Left lung (tissue), 10 donors: ENCODE data around the gene JMJD1C. TPM values are rescaled to one million over a fixed set of nuclear protein-coding genes. Genes with fewer than 3 reads are reported as not detected.

ENCODE experiments used
- ATAC-seq: fragments of 200-7000 bp; cut with Tn5 transposase; one replicate; pipeline ENCODE4 v1.9.1; 2020; ENCODE audit warnings: moderate library complexity
- DNase-seq, 4 donors: peaks; one replicate each; pipeline ENCODE4 v3.0.0-alpha.2; 2013 to 2020
- H3K27ac ChIP-seq, 2 donors: fragments of 200-600 bp; sonication (generic) in 1 of 2; one replicate each; pipeline versions ENCODE4 v1.5.0 to v1.8.0; 2020 to 2021
- H3K27me3 ChIP-seq, 2 donors: fragments of 200-600 bp; sonication (generic) in 1 of 2; one replicate each; pipeline versions ENCODE4 v1.5.0 to v1.8.0; 2020 to 2021
- H3K36me3 ChIP-seq, 2 donors: fragments of 200-600 bp; sonication (generic) in 1 of 2; one replicate each; pipeline versions ENCODE4 v1.5.0 to v1.8.0; 2020 to 2021
- H3K4me1 ChIP-seq, 2 donors: fragments of 200-600 bp; one replicate each; pipeline ENCODE4 v1.8.0; 2021
- H3K4me3 ChIP-seq, 2 donors: fragments of 200-600 bp; sonication (generic) in 1 of 2; one replicate each; pipeline versions ENCODE4 v1.5.0 to v1.8.0; 2020 to 2021; ENCODE audit warnings: mild to moderate bottlenecking in 1 of 2
- H3K9me3 ChIP-seq, 2 donors: fragments of 200-600 bp; sonication (generic) in 1 of 2; one replicate each; pipeline versions ENCODE4 v1.5.0 to v1.8.0; 2020 to 2021
- CTCF ChIP-seq, 2 donors: fragments of 200-600 bp; sonication (generic) in 1 of 2; IDR thresholded peaks; one replicate each; pipeline versions ENCODE4 v1.5.0 to v1.8.0; 2021; ENCODE audit warnings: antibody characterized with exemption in 2 of 2
- intact Hi-C, 2 donors: fragments of 100-400 bp; cut with DNase I; formaldehyde crosslinking; loops; one replicate each; pipeline versions ENCODE4 v1.11.2 to v1.14.2; 2022
- polyA plus RNA-seq, 6 donors: library from polyadenylated mRNA; unstranded; fragments of 120-200 nt; gene quantifications; one replicate each; pipeline ENCODE4 v1.2.1, GENCODE V29; 2013; ENCODE audit not compliant: insufficient read length in 6 of 6
- total RNA-seq, 2 donors: library from RNA; stranded (reverse); fragmentation: NEBNext Ultra II Directional; extraction: Animal tissue kit (Norgen Biotek cat#: 25700); gene quantifications; one replicate each; pipeline ENCODE4 v1.2.1, GENCODE V29; 2021
- donor health status: DM: no; HTN: yes; CAD: no.
- donor health status: DM: no; HTN: no; CAD: no.

JMJD1C gene
- total and polyA plus RNA-seq, 8 donors = 68.0 to 130 (median 98.6) TPM

DNA sequence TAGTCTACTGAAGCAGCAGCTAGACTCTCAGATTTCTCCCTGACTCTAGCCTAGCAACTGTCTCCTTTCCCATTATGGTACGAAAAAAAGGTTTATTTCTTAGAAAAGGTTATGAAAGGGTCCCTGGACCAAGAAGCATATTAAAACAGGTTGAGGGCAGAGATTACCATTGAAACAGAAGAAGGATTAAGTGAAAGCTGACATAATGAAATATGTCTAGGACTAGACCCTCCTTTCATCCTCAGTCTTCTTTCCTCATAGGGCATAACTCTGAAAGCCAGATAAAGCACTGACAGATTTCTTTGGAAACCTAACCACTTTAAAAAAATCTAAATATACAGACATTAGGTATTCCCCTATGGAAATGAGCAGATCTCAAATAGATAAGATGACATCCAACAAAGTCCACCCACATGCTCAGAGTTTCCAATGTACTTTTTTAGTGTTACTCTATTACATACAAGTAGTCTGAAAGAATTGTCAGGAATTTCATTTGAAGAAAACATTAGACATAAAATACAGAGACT lies 58.6 kb downstream of the JMJD1C start:
- no peaks in the 10 kb centered on the region for H3K36me3 ChIP-seq
- TF ChIP-seq CTCF (IDR thresholded peaks at IDR 0.05) = no peak
- no peaks in the 10 kb centered on the region for H3K9me3 ChIP-seq
- intact Hi-C loops = no loop called here
- ATAC-seq (no peak), DNase-seq (no peak)
- no peaks in the 10 kb centered on the region for H3K27me3 ChIP-seq
- H3K4me1 ChIP-seq = no peaks in the 10 kb centered on the region
- H3K4me3 ChIP-seq = no peak overlapping the region
- H3K27ac ChIP-seq = no peak overlapping the region

DNA sequence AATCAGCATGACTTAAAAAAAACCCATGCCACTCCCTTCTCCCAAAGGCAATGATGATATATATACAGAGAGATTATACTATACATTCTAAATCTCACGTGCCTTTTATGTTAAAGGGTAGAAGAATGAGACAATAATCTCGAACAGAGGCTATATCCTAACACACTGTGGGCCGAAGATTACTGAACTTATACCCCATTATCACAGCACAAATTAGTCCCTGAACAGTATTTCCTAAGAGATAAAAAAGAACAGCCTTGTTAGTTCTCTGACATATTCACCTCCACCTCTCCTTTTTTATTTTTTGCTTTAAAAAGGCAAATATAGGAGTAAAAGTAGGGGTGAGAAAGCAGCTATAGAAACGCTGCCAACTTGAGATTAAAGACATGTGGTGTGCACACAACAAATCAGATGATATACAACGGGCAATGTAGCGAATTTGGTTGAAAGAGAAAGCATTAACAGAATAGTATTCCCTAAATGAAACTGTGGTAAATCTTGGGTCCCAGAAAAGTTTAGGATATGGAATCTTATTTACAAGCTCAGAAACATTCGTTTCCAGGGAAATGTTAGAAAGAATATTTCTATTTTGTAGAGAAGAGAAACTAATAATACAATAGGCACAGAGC lies 69.5 kb downstream of the JMJD1C start:
- Histone ChIP-seq H3K27ac (no peak overlapping the region), H3K36me3 (no peaks in the 10 kb centered on the region), H3K9me3 (no peaks in the 10 kb centered on the region), H3K27me3 (no peaks in the 10 kb centered on the region), H3K4me1 (peaks cover 0 to 11% of the 10 kb centered on the region in 2 donors), H3K4me3 (no peak overlapping the region)
- intact Hi-C loops = no loop called here
- DNase-seq (no peak), ATAC-seq (no peak)
- no peak for TF ChIP-seq CTCF (IDR thresholded peaks at IDR 0.05)

- Histone ChIP-seq H3K4me3 (no peak overlapping the region), H3K36me3 (no peaks in the 10 kb centered on the region), H3K4me1 (peaks cover 0 to 23% of the 10 kb centered on the region in 2 donors), H3K27ac (no peak overlapping the region), H3K27me3 (no peaks in the 10 kb centered on the region), H3K9me3 (peaks cover 0 to 3% of the 10 kb centered on the region in 2 donors)
- DNase-seq (no peak), ATAC-seq (no peak)
- TF ChIP-seq CTCF (IDR thresholded peaks at IDR 0.05) = no peak
- intact Hi-C loops = no loop called here
Measured at GRCh38 chr10:63393050-63393449, 72.7 kb downstream of the JMJD1C start.

DNA sequence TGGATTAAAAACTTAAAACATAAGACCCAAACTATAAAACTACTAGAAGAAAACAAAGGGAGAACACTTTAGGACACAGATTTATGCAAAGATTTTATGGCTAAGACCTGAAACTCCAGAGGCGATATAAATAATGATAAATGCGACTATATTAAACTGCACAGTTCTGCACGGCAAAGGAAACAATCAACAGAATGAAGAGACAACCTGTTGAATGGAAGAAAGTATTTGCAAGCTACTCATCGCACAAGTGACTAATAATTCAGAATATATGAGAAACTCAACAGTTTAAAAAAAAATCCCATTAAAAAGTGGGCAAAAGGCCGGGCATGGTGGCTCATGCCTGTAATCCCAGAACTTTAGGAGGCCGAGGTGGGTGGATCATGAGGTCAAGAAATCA lies 73.6 kb downstream of the JMJD1C start:
- intact Hi-C loops = no loop called here
- no peak for TF ChIP-seq CTCF (IDR thresholded peaks at IDR 0.05)
- H3K27ac ChIP-seq = peak overlapping the region in 1 of 2 donors; percentile 60
- DNase-seq = no peak
- H3K27me3 ChIP-seq = no peaks in the 10 kb centered on the region
- peaks cover 0 to 23% of the 10 kb centered on the region in 2 donors for H3K4me1 ChIP-seq
- no peak overlapping the region for H3K4me3 ChIP-seq
- ATAC-seq = no peak
- H3K9me3 ChIP-seq = peaks cover 0 to 3% of the 10 kb centered on the region in 2 donors
- no peaks in the 10 kb centered on the region for H3K36me3 ChIP-seq

- no peak for TF ChIP-seq CTCF (IDR thresholded peaks at IDR 0.05)
- peaks cover 0 to 23% of the 10 kb centered on the region in 2 donors for H3K4me1 ChIP-seq
- intact Hi-C loops = no loop called here
- H3K4me3 ChIP-seq = no peak overlapping the region
- DNase-seq (no peak), ATAC-seq (no peak)
- H3K9me3 ChIP-seq = peaks cover 0 to 3% of the 10 kb centered on the region in 2 donors
- no peaks in the 10 kb centered on the region for H3K27me3 ChIP-seq
- H3K27ac ChIP-seq = peak overlapping the region in 1 of 2 donors; percentile 60
- H3K36me3 ChIP-seq = no peaks in the 10 kb centered on the region
Measured at GRCh38 chr10:63391812-63392211, 74.0 kb downstream of the JMJD1C start.
